Measurements from ENCODE around the gene ANXA2.
A peak's percentile ranks its signal among the peaks of the same experiment; 100 is the strongest.

The ANXA2 gene

GRCh38 chr15:60315878-60316277 is 81.9 kb downstream of the ANXA2 start:
- no peak overlapping the region for H3K4me3 ChIP-seq (ENCODE audit: low read length)
- TF ChIP-seq CTCF (IDR thresholded peaks at IDR 0.05; ENCODE audit: insufficient read depth, low read depth, low read length, missing control alignments), result no peak
- DNase-seq (ENCODE audit: low read depth), result no peak

GRCh38 chr15:60313906-60314305 is 83.9 kb downstream of the ANXA2 start:
- H3K4me3 ChIP-seq (ENCODE audit: low read length), result no peak overlapping the region
- no peak for TF ChIP-seq CTCF (IDR thresholded peaks at IDR 0.05; ENCODE audit: insufficient read depth, low read depth, low read length, missing control alignments)
- no peak for DNase-seq (ENCODE audit: low read depth)

- DNase-seq (ENCODE audit: low read depth), result no peak
- no peak overlapping the region for H3K4me3 ChIP-seq (ENCODE audit: low read length)
- no peak for TF ChIP-seq CTCF (IDR thresholded peaks at IDR 0.05; ENCODE audit: insufficient read depth, low read depth, low read length, missing control alignments)
Observed at GRCh38 chr15:60307034-60307433, 90.8 kb downstream of the ANXA2 start.

GRCh38 chr15:60301024-60301423 is 96.8 kb downstream of the ANXA2 start:
- H3K4me3 ChIP-seq (ENCODE audit: low read length), result no peak overlapping the region
- DNase-seq (ENCODE audit: low read depth), result no peak
- TF ChIP-seq CTCF (IDR thresholded peaks at IDR 0.05; ENCODE audit: insufficient read depth, low read depth, low read length, missing control alignments), result no peak

- no peak overlapping the region for H3K4me3 ChIP-seq (ENCODE audit: low read length)
- DNase-seq (ENCODE audit: low read depth), result peak; percentile 90
Observed at GRCh38 chr15:60299452-60300047, 98.2 kb downstream of the ANXA2 start.

More at GRCh38 chr15:60299452-60300047, 98.2 kb downstream of the ANXA2 start:
- TF ChIP-seq CTCF (IDR thresholded peaks at IDR 0.05; ENCODE audit: insufficient read depth, low read depth, low read length, missing control alignments), result peak; percentile 46
